GM21619 (cell line): Measurements from ENCODE around the gene GOLGA7B.

Source experiments
- ATAC-seq: cut with Tn5 transposase; IDR thresholded peaks from one replicate; pipeline ENCODE4 v1.9.1; 2021; ENCODE audit not compliant: unreplicated experiment

Gene GOLGA7B

GRCh38 chr10:97891497-97892167, 42.0 kb downstream of the GOLGA7B start:
- ATAC-seq = no peak

GRCh38 chr10:97892506-97892905, 42.9 kb downstream of the GOLGA7B start:
- no peak for ATAC-seq

GRCh38 chr10:97892939-97893338, 43.3 kb downstream of the GOLGA7B start:
- no peak for ATAC-seq

DNA sequence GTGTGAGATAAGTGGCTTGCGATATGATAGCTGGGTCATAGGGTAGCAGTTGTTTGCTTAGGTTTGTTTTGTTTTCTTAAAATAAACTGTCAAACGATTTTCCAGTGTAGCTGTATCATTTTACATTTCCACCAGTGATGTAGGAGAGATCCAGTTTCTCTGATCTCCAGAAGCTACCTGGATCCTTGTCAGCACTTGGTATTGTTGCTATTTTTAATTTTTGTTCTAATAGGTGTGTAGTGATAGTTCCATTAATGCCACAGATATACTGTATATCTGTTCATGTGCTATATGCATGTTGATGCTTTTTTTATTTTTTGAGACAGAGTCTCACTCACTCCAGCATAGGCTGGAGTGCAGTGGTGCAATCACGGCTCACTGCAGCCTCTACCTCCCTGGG, 44.4 kb downstream of the GOLGA7B start:
- no peak for ATAC-seq

- ATAC-seq = no peak
Observed at GRCh38 chr10:97895084-97895483, 45.4 kb downstream of the GOLGA7B start.

GRCh38 chr10:97895915-97896314, 46.3 kb downstream of the GOLGA7B start:
- no peak for ATAC-seq

GRCh38 chr10:97896756-97897358, 47.2 kb downstream of the GOLGA7B start:
- ATAC-seq = no peak

DNA sequence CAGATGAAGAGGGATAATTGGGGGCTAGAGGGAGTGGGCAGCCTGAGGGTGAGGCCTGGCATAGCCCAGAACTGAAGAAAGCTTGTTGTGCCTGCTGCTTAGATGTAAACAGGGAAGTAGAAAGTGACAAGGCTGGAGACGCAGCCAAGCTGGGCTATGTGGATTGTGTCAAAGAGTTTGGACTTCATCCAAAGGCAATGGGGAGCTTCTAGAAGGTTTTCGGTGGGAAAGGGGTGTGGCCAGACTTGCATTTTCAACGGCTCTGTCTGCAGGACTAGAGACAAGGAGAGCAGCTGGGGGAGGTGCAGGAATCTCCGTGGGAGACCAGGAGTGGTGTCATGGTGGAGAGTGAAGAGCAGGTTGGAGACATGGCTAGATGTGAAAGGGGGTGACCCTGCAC, 48.8 kb downstream of the GOLGA7B start:
- no peak for ATAC-seq

DNA sequence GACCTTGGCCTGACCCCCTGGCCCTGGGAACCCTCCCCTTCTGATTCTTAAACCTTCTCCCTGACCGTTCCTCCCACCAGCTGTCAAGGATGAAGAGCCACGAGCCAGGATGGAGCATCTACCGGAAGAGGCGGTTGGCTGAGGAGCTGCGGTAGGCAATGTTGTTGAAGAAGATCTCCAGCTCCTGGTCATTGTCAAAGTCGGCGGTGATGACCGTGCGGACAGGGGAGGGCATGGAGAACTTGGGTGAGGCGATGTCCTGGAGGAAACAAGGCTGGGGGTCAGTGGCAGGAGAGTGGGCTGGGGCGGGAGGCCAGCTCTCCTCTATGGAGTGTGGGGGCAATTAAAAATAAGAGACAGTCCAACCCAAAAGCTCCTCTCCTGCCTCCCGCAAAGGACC, 51.7 kb downstream of the GOLGA7B start:
- no peak for ATAC-seq

GRCh38 chr10:97903128-97904017, 53.7 kb downstream of the GOLGA7B start:
- no peak for ATAC-seq

GRCh38 chr10:97904018-97904381, 54.4 kb downstream of the GOLGA7B start:
- no peak for ATAC-seq

GRCh38 chr10:97904576-97904975, 54.9 kb downstream of the GOLGA7B start:
- ATAC-seq = no peak

- no peak for ATAC-seq
Observed at GRCh38 chr10:97905276-97905675, 55.6 kb downstream of the GOLGA7B start.

- ATAC-seq = no peak
Observed at GRCh38 chr10:97907211-97907610, 57.6 kb downstream of the GOLGA7B start.

- ATAC-seq = no peak
Observed at GRCh38 chr10:97907830-97908229, 58.2 kb downstream of the GOLGA7B start.

DNA sequence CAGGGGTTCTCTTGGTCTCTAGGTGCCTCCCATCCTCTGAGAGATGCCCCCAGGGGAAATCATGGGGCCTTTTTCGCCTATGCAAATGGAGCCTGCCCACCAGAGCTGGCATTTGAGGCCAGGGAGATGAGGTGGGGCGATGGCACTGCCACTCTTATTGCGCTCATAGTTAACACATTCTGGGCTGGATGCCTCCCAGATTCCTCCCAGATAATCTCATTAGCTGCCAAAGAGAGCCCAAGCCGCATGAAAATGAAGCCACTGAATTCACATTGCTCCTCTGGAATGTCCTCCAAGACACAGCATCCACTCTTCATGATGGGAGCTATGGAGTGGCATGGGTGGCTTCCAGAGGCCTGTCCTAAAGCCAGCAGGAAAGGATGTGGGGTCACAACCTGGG, 61.0 kb downstream of the GOLGA7B start:
- ATAC-seq = no peak

DNA sequence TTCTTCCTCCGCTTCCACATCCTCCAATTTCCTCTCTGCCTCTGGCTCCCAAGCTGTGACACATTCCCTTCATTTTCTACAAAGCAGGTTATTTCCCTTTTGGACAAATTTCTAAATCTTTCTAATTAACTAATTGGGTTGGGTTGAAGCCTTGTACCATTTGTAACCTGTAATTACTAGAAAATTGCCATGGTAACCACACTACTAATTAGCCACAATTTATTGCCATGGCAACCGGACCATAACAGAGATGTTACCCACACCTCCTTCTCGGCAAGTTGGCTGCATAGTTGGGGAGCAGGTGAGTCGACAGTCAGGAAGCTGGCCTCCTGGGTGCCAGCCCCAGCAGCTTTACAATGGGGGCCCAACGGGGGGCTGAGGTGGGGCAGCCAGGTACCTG, 61.6 kb downstream of the GOLGA7B start:
- no peak for ATAC-seq

DNA sequence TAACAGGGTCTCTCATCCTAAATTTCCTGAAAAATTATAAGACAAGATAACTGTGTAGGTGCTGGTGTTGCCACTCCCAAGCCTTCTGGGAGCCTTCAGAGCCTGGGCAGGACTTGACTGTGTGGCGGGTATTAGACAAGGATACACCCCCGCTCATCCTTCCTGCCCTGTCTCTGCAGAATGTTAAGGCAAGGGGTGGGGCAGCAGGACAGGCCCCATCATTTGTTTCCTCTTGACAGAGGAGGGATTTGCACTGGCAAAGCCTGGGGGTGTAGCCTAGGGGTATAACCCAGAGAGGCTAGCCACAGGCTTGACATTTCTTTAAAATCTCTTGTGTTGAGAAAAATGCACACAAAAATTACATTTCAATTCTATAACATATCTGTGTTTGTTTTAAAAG, 63.5 kb downstream of the GOLGA7B start:
- ATAC-seq = no peak

- ATAC-seq = no peak
Observed at GRCh38 chr10:97913614-97914013, 64.0 kb downstream of the GOLGA7B start.

- no peak for ATAC-seq
Observed at GRCh38 chr10:97914171-97914836, 64.7 kb downstream of the GOLGA7B start.

GRCh38 chr10:97914837-97915211, 65.2 kb downstream of the GOLGA7B start:
- peak; percentile 82 for ATAC-seq
